Chondrocyte (in vitro differentiated cells): ENCODE measurements around the gene NBAS. TPM values are rescaled to one million over a fixed set of nuclear protein-coding genes. Genes with fewer than 3 reads are reported as not detected.
"Not testable (repeated sequence)": the region's sequence is repeated elsewhere in the genome, so short reads cannot be mapped to it uniquely, and the experiment has no call there.

Experiments
- DNase-seq: peaks from one replicate; pipeline ENCODE4 v3.0.0; 2021; ENCODE audit warnings: mixed read lengths, low spot score
- H3K27ac Mint-ChIP-seq: one replicate; pipeline ENCODE4 v1.8.0; 2021; ENCODE audit warnings: mild to moderate bottlenecking, moderate library complexity, mixed read lengths; ENCODE audit not compliant: unreplicated experiment
- H3K27me3 Mint-ChIP-seq: 2 replicates; pipeline ENCODE4 v1.8.0; 2021; ENCODE audit warnings: low read depth, mixed read lengths
- H3K36me3 Mint-ChIP-seq: 2 replicates; pipeline ENCODE4 v1.8.0; 2021; ENCODE audit warnings: low read depth, mixed read lengths
- H3K4me1 Mint-ChIP-seq: 2 replicates; pipeline ENCODE4 v1.8.0; 2021; ENCODE audit warnings: low read depth, mild to moderate bottlenecking, mixed read lengths
- H3K4me3 Mint-ChIP-seq: one replicate; pipeline ENCODE4 v1.8.0; 2021; ENCODE audit warnings: mild to moderate bottlenecking, moderate library complexity, mixed read lengths; ENCODE audit not compliant: unreplicated experiment
- H3K9me3 Mint-ChIP-seq: 2 replicates; pipeline ENCODE4 v1.8.0; 2021; ENCODE audit warnings: low read depth, mixed read lengths
- CTCF ChIP-seq: fragments of 200-600 bp; sonication (generic); IDR thresholded peaks from 2 replicates; pipeline ENCODE4 v1.5.0; 2021; ENCODE audit warnings: antibody characterized with exemption, mild to moderate bottlenecking, moderate library complexity
- total RNA-seq: library from RNA; stranded (reverse); gene quantifications from 3 replicates; pipeline ENCODE4 v1.2.1, GENCODE V29; 2021

Gene NBAS
- total RNA-seq, 1 donor from 2014 or later, result 47.6 TPM

GRCh38 chr2:15223887-15224286, 337.2 kb downstream of the NBAS start:
- no peak for DNase-seq
- no peak for TF ChIP-seq CTCF
- H3K4me1 Mint-ChIP-seq, result peaks cover 2% of the 10 kb centered on the region
- peaks cover 21% of the 10 kb centered on the region for H3K36me3 Mint-ChIP-seq
- peaks cover 8% of the 10 kb centered on the region for H3K9me3 Mint-ChIP-seq
- H3K27ac Mint-ChIP-seq, result no peak overlapping the region
- no peak overlapping the region for H3K4me3 Mint-ChIP-seq
- H3K27me3 Mint-ChIP-seq, result no peaks in the 10 kb centered on the region

GRCh38 chr2:15222856-15223255, 338.3 kb downstream of the NBAS start:
- H3K9me3 Mint-ChIP-seq, result peaks cover 7% of the 10 kb centered on the region
- no peak for DNase-seq
- peaks cover 17% of the 10 kb centered on the region for H3K36me3 Mint-ChIP-seq
- no peak overlapping the region for H3K27ac Mint-ChIP-seq
- H3K4me1 Mint-ChIP-seq, result peaks cover 2% of the 10 kb centered on the region
- H3K4me3 Mint-ChIP-seq, result no peak overlapping the region
- no peaks in the 10 kb centered on the region for H3K27me3 Mint-ChIP-seq
- no peak for TF ChIP-seq CTCF

GRCh38 chr2:15220603-15221002, 340.5 kb downstream of the NBAS start:
- Mint-ChIP-seq H3K27ac (no peak overlapping the region), H3K9me3 (no peaks in the 10 kb centered on the region), H3K36me3 (peaks cover 9% of the 10 kb centered on the region), H3K4me3 (no peak overlapping the region), H3K4me1 (peaks cover 2% of the 10 kb centered on the region), H3K27me3 (no peaks in the 10 kb centered on the region)
- no peak for TF ChIP-seq CTCF
- DNase-seq, result no peak

- Mint-ChIP-seq H3K27ac (no peak overlapping the region), H3K4me3 (no peak overlapping the region), H3K27me3 (no peaks in the 10 kb centered on the region), H3K4me1 (peaks cover 2% of the 10 kb centered on the region), H3K36me3 (peaks cover 2% of the 10 kb centered on the region), H3K9me3 (no peaks in the 10 kb centered on the region)
- no peak for TF ChIP-seq CTCF
- no peak for DNase-seq
These were observed 342.6 kb downstream of the NBAS start for GRCh38 chr2:15218423-15219086.

GRCh38 chr2:15212249-15212648, 348.9 kb downstream of the NBAS start:
- H3K9me3 Mint-ChIP-seq, result peaks cover 9% of the 10 kb centered on the region
- DNase-seq, result no peak
- peaks cover 19% of the 10 kb centered on the region for H3K36me3 Mint-ChIP-seq
- no peak for TF ChIP-seq CTCF
- no peaks in the 10 kb centered on the region for H3K27me3 Mint-ChIP-seq
- H3K4me3 Mint-ChIP-seq, result no peak overlapping the region
- H3K4me1 Mint-ChIP-seq, result no peaks in the 10 kb centered on the region
- no peak overlapping the region for H3K27ac Mint-ChIP-seq

- not testable (repeated sequence) for H3K9me3 Mint-ChIP-seq, H3K4me3 Mint-ChIP-seq, DNase-seq, H3K4me1 Mint-ChIP-seq, H3K27ac Mint-ChIP-seq, H3K27me3 Mint-ChIP-seq
- peaks cover 17% of the 10 kb centered on the region for H3K36me3 Mint-ChIP-seq
These were observed 350.6 kb downstream of the NBAS start for GRCh38 chr2:15210542-15210941.
